Panc1 (cell line): Measurements from ENCODE around the gene TLE3.

Experiments used
- POLR2AphosphoS5 ChIP-seq: IDR thresholded peaks from 2 replicates; pipeline ENCODE4 v1.6.1; 2012; ENCODE audit warnings: mild to moderate bottlenecking, low read depth, low read length, moderate library complexity
- TF ChIP-seq, protein P1 (sequence below): fragments of 450-650 bp; IDR thresholded peaks from 2 replicates; pipeline ENCODE4 v1.5.1; 2017; ENCODE audit warnings: mild to moderate bottlenecking

DNA sequence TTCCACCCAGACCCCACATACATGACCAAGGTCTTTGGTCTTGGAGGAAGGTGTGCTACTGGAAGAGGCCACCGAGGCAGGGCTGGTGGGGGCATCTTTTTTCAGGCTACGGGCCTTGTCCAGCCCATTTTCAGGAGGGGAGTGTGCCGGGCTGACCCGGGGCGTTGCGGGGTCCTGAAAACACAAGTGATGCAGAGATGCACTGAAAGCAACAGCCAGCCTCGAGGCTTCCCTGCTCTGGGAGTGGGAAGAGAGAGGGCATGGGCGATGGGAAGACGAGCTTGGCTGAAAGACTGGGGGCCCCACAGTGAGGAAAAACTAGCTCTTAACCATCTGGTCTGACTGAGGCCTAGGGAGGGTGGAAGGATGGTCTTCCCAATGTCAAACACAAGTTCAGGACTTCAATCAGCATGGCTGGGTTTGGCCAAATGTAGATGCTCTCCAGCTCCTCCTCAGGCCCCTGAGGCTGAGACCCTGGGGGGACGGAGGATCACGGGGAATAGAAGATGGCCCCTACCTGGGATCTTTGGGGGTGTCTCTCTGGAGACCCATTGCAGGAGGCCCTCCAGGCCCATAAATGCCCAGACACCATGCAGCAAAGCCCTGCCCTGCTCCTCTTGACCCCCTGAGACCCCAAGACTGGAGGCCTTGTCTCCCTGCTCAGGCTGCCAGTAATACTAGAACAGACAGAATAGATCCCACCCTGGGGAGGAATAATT lies 38.9 kb downstream of the TLE3 start:
- TF ChIP-seq, protein P1, sequence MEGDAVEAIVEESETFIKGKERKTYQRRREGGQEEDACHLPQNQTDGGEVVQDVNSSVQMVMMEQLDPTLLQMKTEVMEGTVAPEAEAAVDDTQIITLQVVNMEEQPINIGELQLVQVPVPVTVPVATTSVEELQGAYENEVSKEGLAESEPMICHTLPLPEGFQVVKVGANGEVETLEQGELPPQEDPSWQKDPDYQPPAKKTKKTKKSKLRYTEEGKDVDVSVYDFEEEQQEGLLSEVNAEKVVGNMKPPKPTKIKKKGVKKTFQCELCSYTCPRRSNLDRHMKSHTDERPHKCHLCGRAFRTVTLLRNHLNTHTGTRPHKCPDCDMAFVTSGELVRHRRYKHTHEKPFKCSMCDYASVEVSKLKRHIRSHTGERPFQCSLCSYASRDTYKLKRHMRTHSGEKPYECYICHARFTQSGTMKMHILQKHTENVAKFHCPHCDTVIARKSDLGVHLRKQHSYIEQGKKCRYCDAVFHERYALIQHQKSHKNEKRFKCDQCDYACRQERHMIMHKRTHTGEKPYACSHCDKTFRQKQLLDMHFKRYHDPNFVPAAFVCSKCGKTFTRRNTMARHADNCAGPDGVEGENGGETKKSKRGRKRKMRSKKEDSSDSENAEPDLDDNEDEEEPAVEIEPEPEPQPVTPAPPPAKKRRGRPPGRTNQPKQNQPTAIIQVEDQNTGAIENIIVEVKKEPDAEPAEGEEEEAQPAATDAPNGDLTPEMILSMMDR, result no peak
- TF ChIP-seq POLR2AphosphoS5, result no peak
